Activated CD8-positive, alpha-beta memory T cell treated with anti-CD3 and anti-CD28 coated beads, Interleukin-2, amount 50 U/mL, for 24 hours (primary cell): ENCODE measurements around the gene GPR4.
"Not testable (repeated sequence)": the region's sequence is repeated elsewhere in the genome, so short reads cannot be mapped to it uniquely, and the experiment has no call there.

Experiments
- DNase-seq: peaks from one replicate; pipeline ENCODE4 v3.0.0-alpha.2; 2020; ENCODE audit errors: extremely low read depth

GPR4 gene

DNA sequence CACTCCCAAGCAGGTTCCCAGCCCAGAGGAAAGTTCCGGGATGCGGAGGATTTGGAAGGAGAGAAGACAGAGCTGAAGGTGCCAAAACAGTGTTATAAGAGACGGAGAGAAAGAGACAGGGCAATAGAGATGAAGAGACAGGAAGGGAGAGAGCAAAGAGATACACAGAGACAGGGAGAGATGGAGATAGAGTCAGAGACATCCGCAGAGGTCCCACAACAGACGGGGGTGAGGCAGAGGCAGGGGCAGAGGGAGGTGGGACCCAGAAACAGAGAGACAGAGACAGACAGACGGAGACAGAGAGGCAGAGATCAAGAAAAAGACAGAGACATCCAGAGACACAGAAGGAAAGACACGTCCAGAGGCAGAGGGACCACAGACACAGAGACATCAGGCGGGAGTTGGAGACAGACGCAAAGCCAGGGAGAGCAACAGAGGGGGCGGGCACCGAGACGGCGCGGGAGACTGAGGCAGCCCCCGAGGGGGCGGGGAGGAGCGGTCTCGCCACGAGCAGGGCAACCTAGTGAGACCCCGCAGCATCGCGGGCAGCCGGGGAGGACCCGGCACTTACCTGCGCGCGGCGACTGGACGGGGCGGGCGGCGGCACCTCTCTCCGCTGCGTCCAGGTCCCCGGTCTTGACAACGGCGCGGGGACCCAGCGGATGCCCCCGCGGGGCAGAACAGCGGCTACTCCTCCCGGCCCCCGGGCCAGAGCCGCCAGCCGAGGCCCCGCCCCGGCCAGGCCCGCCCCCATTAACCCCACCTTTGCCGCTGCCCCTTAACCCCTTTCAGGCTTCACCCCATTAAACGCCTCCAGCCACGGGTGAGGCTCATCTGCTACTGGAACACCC, at the start of gene GPR4:
Gene GPR4, minus strand, starts transcription at position 689 of the 851 bp plus-strand sequence. CDS start 10,346 bp downstream, outside the sequence.
- no peak for DNase-seq

DNA sequence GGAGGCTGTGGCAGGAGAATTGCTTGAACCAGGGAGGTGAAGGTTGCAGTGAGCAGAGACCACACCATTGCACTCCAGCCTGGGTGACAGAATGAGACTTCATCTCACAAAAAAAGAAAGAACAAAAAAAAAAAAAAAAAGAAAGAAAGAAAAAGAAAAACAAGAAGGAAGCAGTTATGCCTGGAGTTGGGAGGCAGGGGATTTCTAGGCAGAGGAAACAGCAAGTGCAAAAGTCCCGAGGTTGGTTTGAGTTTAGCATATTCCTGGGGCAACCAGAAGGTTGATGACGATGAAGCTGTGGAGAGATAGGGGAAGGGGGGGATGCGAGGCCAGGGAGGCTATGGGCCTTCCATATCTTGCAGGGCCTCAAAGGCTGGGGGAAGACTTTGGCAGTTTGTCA, 48.7 kb upstream of the GPR4 start:
- no peak for DNase-seq

DNA sequence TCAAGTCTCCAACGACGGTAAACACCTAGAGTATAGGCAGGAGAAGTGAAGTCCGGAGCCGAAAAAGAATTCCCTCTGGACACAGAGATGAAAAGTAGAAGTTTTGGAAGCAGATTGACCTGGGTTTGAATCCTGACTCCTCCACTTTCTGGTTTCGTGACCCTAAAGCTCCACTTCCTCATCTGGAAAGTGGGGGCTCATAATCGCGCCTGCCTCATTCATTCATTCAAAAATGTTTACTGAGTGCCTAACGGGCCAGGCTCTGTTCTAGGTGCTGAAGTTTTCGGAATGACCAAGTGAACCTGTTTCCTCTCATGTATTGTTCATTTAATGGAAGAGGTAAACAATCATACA, 44.3 kb upstream of the GPR4 start:
- no peak for DNase-seq

DNA sequence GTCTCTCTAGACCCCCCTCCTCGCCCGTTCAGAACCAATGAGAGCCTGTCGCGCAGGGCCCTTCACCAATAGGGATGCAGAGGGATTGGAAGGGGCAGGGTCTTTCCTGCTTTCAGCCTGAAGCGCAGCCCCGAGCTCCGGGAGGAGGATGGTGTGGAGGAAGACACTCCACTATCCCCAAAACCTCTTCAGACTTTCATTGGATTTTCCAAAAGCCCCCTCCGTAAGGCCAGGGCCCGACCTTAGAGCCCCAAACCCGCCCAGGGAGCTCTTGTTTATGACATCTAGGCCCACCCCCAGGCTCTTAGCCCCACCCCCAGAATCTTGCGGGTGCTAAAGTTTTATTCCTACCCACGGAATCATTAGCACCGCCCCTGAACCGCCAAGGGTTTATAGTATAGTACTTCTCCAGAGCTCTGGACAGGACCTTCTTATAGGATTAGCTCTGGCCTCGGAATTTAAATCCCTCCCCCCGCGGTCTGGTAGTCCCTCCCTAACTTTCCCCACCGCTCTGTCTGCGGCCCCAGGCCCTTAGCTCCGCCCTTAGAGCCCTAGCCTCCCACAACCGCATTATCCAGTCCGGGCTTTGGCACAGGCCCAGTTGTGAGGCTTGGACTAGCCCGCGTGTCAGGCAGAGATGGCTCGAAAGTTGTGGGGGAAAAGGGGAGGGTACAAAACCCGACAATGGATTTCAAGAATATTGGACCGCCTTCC, 43.8 kb upstream of the GPR4 start:
- DNase-seq, result peak; percentile 44

DNA sequence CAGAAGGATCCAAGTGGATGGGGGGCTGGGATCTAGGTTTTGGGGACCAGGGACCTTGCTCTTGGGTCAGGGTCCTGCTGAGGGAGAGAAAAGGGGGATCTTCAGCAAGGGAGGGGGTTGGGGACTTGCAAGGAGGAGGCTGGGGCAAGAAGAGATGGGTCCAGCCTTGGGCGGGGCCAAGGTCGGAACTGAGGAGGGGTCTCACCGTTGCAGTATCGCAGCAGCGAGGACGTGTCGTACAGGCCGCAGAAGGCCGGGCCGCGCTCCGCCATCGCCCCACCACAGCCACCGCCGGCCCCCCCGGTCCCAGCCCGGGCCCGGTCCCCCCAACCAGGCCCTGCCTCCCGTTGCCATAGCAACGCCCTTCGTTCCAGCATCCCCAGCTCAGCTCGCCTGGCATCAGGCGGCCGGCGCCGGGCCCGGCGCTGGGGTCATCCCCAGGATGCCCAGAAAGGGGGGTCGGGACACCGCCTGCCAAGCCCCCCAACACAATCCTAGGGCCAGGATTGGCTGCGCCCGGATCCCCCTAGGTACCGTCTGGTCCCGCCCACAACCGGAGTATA, 43.1 kb upstream of the GPR4 start:
- no peak for DNase-seq

DNA sequence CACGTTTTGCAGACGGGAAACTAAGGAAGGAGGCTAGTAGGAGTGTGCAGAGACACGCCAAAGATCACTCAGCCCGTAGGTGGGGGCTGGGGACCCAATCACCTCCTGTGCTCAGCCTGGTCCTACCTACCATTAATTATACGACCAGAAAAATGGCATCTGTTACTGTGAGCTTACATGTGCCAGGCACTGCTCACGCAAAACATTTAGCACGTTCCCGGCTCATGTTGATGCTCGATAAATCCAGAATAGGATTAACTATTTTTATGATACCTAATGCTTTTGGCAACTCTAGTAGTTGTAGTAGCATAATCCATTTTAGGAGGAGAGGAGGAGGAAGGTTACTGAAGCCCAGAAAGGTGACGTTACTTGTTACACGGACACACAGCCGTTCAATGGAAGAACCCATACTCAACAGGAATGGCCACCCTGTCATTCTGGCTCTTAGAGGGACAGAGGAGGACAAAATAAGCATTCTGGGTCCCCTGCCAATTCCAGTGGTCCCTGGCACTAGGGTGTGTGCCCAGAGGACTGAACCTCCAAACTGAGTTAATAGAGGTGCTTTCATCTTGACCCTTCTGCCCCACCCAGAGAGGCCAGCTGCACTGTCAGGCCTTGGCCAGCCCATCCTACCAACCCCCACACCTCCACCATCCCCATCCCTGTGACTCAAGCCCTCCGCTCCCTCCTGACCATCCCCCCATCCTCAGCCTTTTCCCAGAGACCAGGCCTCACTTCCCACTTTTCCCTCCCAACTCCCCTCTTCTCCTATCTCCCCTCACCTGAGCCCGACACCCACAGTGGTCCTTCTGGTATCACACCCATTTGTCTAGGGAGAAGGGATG, 42.1 kb upstream of the GPR4 start:
- DNase-seq, result no peak

DNA sequence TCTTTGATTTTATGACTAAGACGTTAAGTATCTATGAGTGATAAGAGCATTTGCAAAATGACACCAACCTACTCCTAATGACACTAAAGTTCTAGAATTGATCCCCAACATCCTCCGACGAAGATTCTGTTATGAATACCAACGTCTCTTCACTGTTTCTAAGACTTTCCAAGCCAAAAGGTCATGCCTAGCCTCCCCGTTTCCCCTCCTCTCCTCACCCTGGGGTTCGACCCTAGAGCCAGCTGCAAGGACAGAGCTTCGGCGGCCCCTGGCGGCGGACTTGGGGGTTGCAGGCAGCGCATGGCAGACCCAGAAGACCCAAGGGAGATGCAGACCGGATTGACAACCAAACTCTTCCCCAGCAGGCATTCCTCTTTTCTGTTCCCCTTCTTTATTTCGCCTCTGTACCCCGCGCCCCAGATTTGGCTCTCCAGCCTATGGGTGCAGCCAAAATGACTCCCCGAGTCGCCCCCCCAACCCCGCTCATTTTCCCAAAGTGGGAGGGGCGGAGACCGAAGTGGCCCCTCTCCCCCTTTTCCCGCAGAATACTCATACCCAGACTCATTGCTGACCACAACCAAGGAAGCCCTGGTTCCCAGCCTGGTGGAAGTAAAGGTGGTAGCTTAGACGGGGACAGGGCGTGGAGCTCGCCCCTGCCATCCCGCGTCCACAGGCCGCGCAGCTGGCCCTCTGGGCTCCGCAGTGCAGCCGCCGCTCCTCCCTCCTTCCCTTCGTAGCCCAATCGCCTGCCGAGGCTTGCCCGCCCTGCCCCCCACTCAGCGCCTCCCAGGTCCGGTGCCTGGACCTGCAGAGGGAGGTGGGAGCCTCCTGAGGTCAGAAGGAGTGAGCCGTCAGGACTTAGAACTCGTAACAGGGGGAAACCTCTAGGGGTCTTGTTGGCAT, 41.3 kb upstream of the GPR4 start:
- DNase-seq, result peak; percentile 85

DNA sequence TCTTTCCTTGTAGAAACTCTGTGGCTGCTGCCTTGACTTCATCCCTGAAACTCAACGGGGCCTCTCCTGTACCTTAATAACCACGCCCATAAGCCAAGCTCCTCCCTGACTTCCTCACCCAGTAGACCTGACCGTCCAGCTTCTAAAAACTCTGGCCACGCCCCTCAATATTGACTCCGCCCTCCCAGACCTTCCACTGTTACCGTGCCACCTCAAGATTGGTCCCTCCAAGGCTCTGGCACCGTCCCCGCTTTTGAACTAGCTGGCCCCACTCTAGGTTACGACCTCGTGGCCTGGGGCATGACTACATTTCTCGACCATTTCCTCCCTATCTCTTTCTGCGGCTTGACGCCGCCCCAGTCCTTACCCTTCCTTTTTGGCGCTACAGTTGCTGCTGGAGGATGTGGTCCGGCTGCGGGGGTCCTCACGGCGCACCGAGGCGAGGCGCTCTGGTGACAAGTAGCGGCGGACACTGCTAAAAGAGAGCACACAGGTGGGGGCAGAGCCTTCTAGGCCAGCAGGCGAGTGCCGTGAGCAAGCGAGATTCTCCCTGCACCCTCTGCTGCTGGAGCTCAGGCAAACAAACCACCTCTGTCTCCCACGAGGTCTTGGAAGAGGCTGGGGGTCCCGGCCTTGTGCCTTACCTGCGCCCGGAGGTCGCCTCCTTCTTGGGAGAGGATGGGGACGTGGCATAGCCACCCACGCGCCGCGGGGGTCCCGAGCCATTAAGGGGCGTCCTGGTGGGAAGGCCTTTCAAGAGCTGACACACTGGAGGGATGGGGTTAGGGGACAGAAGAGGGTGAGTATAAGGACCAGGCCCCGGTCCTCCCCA, 39.5 kb upstream of the GPR4 start:
- peak; percentile 78 for DNase-seq

DNA sequence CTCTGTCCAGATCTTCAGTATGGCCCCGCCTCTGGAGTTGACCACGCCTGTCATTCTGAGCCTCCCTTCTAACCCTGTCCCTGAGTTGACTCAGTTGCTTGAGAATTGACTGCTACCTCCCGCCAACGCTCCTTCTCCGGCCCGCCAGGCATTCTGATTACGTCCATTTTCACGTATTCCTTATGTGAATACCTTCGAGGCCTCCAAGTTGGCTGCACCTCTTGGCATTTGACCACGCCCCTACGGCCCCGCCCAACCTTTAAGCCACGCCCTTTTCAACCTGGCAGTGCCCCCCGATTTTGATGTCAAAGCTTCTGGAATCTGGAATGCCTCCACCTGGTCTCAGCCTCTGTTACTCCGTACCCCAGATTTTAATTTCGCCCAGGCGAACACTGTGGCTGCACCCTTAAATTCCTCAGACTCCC, 38.8 kb upstream of the GPR4 start:
- no peak for DNase-seq

DNA sequence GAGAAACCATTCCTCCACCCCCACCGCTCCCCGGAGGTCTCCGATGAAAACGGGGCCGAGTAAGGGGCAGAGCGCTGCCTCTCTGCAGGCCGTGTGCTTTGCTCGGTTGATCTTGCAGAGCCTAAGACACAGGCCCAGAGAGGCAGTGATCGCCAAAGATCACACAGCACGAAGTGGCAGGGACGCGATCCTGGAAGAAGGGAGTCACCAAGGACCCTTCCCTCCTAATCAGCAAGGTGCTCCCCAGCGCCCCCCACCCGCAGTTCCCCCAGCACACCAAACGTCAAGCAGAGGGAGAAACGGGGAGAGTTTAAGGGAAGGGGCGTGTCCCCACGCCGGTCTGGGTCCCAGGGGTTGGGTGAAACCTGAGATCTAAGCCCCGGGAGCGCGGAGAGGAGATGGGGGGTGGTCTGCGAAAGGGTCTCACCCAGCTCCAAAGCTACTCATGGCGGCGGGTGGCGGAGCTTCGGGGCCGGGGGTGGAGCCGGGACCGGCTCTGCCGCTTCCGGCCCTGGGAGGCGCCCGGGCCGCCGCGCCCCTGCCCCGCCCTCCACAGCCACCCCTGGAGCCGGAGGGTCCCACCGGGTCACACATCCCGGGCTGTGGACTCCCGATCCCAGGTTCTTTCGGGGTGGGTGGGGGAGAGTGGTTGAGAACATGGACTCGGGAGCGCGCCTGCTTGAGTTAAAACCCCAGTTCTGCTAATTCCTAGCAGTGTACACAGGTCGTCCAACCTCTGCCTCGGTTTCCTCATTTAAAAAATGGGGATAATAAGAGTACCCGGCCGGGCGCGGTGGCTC, 37.1 kb upstream of the GPR4 start, which contains the start of gene EML2:
Gene EML2, minus strand, starts transcription at position 468 of the 800 bp plus-strand sequence. Its CDS starts 21 bp downstream, at position 447.
- DNase-seq, result no peak

DNA sequence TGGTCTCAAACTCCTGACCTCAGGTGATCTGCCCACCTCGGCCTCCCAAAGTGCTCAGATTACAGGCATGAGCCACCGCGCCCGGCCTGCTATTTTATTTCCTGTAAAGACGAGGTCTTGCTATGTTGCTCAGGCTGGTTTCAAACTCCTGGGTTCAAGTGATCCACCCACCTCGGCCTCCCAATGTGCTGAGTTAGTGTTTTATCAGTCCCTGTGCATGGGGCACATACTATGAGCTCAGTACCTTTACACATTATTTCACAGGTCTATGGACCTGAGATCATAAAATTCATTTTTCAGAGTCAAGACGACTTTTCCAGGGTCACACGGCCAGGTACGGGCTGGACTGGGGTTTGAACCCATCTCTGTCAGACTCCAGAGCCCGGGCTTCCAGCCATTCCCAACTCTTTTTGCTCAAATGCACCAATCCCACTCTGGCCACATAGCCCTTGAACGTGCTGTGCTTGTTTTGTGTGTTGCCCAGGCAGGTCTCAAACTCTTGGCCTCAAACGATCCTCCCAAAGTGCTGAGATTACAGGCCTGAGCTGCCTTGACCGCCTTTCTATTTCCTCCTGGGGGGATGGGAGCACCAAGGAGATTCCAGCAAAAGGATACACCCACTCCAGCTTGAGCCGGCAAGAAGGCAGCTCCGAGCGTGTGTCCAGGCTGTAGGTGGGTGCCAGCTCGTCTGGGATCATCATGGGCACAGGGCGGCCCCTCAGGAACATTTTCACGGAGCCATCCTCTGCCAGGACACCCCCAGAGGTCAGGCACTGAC, 36.1 kb upstream of the GPR4 start:
- no peak for DNase-seq

DNA sequence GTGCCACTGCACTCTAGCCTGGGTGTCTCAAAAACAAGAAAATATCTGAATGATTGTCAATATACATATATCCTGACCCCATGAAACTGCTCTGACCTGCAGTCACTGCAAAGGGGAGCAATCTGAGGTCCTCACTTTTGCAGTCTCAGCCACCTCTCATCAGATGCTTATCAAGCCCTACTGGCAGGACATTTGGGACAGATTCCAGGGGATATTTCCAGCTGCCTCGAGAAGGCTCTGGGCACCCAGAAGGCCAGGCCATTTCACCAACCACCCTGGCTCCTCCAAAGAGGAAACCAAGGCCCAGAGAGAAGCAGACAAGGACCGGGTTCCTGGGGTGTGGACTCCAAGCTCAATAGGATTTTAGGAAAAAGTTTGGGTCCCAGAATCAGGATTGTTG, 34.9 kb upstream of the GPR4 start:
- DNase-seq, result no peak

DNA sequence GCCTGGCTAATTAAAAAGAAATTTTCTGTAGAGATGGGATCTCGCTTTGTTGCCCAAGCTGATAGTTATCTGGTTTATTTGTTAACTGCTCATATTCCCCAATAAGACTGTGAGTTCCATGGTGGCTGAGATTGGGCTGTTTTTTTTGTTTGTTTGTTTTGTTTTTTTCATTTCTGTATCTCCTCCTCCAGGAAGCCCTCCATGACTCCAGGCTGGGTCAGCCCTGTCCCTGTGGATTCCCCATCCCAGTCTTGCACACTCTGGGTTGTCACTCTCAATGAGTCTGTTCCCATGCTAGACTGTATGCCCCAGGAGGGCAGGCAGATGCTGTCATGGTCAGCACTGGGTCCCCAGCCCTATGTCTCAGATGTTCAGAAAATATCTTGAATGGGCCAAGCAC, 34.3 kb upstream of the GPR4 start:
- DNase-seq, result no peak

DNA sequence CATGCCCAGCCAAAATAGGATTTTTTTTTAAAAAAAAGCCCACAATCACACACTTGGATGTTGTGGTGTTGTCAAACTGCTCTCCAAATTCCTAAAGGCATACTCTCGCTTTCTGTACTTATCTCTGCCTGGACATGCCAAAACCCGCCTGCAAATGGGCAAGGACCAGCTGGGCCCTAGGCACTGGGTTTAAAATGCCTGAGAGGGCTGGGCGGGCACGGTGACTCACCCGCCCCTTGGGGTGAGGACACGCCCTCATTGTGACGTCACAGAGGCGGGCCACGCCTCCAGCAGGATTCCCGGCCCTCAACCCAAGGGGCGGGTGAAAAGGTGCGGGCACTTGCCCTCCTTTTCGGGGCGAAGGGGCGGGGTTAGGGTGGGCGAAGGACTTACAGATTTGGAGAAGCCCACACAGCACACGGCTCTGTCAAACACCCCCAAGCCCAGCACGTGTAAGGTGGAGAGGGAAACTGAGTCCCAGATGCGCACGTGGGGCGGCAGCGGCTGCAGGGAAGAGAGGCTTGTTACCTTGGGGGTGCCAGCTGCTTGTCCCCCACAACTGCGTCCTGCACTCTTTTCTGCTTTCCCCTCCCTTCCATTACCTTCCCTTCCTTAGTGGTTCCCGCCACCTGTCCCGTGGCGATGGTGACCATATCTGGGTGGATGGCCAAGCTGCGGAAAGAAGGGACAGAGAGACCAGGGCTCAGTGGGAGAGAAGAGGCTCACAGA, 30.6 kb upstream of the GPR4 start:
- DNase-seq, result no peak

DNA sequence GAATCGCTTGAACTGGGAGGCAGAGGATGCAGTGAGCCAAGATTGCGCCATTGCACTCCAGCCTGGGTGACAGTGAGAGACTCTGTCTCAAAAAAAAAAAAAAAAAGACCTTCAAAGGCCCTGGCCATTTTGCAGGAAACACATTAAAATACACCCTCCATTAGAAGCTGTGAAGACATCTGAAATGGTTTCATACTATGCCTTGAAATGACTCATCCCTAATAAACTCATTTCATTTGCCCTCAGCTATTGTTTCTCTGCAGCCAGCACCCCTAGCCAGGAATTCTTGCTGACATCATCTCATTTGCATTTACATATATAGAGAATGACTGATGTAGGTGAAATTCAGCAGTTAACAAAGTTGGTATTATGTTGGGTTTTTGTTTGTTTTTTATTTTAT, 28.5 kb upstream of the GPR4 start:
- DNase-seq, result no peak

DNA sequence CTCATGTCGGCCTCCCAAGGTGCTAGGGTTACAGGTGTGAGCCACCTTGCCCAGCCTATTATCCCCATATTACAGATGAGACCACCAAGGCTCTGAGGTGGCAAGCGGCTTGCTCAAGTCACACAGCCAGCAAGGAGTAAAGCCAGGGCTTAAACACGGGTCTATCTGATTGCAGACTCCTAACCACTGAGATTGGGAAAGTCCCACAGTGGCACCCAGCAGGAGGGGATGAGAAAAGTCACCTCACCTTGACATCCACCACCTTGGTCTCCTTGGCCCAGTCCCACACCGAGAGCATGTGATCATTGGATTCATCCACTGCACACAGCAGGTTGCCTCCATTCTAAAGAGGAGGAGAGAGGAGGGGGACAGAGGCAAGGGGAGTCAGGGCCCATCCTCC, 27.7 kb upstream of the GPR4 start:
- no peak for DNase-seq

DNA sequence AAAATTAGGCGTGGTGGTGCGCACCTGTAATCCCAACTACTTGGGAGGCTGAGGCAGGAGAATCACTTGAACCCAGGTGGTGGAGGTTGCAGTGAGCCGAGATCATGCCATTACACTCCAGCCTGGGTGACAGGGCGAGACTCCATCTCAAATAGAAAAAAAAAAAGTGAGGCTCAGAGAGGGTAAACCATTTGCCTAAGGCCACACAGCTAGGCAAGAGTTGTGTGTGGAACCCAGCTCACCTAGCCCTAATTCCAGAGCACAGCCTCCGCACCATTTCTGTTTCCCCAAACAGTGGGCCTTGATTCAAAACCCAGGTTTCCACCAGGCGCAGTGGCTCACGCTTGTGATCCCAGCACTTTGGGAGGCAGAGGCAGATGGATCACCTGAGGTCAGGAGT, 26.2 kb upstream of the GPR4 start:
- not testable (repeated sequence) for DNase-seq

DNA sequence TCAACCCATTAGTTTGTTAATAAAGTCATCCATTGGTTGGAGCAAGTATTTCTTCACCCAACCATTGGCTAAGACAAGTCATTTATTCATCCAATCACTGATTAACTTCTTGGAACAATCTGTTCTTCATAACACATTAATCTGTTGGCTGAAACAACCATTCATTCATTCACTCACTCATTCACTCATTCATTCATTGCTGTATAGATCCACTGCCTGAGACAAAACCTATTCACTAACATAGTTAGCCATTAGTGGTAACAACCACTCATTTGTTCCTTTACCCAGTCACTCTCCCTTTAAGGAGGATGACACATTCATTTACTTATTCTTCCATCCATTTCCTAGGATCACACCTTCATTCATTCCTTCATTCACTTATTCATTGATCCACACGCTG, 22.0 kb upstream of the GPR4 start:
- DNase-seq, result no peak
